ENCODE measurements around the gene DGCR8. TPM values are rescaled to one million over a fixed set of nuclear protein-coding genes. Genes with fewer than 3 reads are reported as not detected.

Gene DGCR8
- total RNA-seq, 1 donor from 2014 or later: 29.5 TPM

DNA sequence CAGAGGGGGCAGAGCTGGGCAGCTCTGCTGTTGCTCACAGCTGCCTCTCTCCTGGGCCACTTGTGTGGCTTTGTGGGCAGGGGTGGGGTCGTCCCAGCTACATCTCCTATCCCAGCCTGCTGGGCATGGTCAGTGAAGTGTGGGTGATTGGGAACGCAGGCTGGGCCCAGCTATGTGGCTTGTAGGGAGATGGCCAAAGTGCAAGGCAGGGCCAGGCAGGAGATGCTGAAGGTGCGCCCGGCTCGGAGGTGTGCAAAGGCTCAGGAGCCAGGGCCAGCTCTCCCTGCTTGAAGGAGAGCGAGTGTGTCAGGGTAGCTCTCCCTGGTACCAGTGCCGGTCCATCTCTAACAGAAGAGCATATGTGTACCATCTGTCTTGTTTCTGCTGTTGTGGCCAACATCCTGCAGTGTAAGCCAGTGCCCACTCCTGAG lies 27.4 kb downstream of the DGCR8 start:
- intact Hi-C loops (cut with DNase I): no loop called here
- H3K4me1 ChIP-seq: no peaks in the 10 kb centered on the region
- H3K4me3 ChIP-seq: no peak overlapping the region
- ATAC-seq (no peak), DNase-seq (peak; percentile 22)
- TF ChIP-seq CTCF (IDR thresholded peaks at IDR 0.05): no peak
- H3K36me3 ChIP-seq: peaks cover 93% of the 10 kb centered on the region
- no peak overlapping the region for H3K27ac ChIP-seq
- H3K27me3 ChIP-seq (ENCODE audit: low read depth): no peaks in the 10 kb centered on the region
- no peaks in the 10 kb centered on the region for H3K9me3 ChIP-seq

GRCh38 chr22:20107951-20108756 lies 28.1 kb downstream of the DGCR8 start:
- Histone ChIP-seq H3K4me3 (no peak overlapping the region), H3K9me3 (no peaks in the 10 kb centered on the region), H3K27ac (no peak overlapping the region), H3K36me3 (peaks cover 97% of the 10 kb centered on the region), H3K27me3 (ENCODE audit: low read depth) (no peaks in the 10 kb centered on the region), H3K4me1 (no peaks in the 10 kb centered on the region)
- DNase-seq (peak; percentile 38), ATAC-seq (no peak)
- TF ChIP-seq CTCF (IDR thresholded peaks at IDR 0.05): no peak
- intact Hi-C loops (cut with DNase I): no loop called here

GRCh38 chr22:20108757-20109230 lies 28.8 kb downstream of the DGCR8 start:
- TF ChIP-seq CTCF (IDR thresholded peaks at IDR 0.05): no peak
- no peaks in the 10 kb centered on the region for H3K4me1 ChIP-seq
- H3K27ac ChIP-seq: no peak overlapping the region
- H3K27me3 ChIP-seq (ENCODE audit: low read depth): no peaks in the 10 kb centered on the region
- no peaks in the 10 kb centered on the region for H3K9me3 ChIP-seq
- H3K36me3 ChIP-seq: peaks cover 97% of the 10 kb centered on the region
- H3K4me3 ChIP-seq: no peak overlapping the region
- ATAC-seq (no peak), DNase-seq (no peak)
- intact Hi-C loops (cut with DNase I): no loop called here

DNA sequence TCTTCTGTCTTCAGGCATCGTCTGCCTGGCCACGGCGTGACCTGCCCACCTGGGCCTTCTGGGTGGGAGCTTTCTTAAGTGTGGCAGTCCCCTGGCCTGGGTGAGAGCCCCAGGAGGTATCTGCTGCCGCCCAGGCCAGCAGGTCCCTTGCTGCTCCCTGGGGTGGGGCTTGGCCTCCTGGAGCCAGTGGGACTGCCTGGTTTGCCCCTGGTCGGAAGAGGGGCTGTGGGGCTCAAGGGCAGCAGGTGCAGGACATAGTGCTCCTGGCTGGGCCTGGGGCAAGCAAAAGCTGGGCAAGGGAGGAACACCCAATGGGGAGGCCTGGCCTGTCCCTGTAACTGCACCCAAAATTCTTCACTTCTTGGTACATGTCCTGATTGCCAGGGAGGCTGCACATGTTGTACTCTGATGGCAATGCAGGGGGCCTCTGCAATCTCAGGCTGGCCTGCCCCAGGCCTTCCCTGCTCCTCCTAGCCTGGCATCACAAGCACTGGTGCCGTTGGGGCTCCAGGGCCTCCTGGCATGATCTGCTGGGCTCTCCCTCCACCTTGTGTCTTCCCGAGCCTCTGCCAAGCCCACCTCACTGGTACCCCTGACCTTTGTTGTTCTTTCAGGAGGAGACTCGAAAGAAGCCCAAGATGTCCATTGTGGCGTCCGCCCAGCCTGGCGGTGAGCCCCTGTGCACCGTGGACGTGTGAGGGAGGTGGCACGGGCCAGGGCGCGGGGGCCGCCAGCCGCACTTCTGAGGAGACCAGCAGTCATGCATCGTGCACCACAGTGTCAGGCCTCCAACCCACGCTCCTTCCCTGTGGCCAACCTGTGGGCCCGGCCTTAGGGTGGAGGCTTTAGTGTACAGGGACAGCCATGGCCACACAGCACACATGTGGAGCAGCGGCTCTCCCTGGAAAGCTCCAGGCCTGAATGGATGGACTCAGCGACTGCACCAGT lies 29.6 kb downstream of the DGCR8 start:
- no peak for TF ChIP-seq CTCF (IDR thresholded peaks at IDR 0.05)
- H3K27ac ChIP-seq: no peak overlapping the region
- H3K4me1 ChIP-seq: no peaks in the 10 kb centered on the region
- peak; percentile 42 for DNase-seq
- no peaks in the 10 kb centered on the region for H3K27me3 ChIP-seq (ENCODE audit: low read depth)
- H3K4me3 ChIP-seq: no peak overlapping the region
- intact Hi-C loops (cut with DNase I): no loop called here
- peaks cover 100% of the 10 kb centered on the region for H3K36me3 ChIP-seq
- H3K9me3 ChIP-seq: no peaks in the 10 kb centered on the region
- no peak for ATAC-seq

- ATAC-seq: no peak
- Histone ChIP-seq H3K36me3 (peaks cover 100% of the 10 kb centered on the region), H3K27ac (no peak overlapping the region), H3K27me3 (ENCODE audit: low read depth) (no peaks in the 10 kb centered on the region), H3K9me3 (no peaks in the 10 kb centered on the region), H3K4me1 (peaks cover under 1% of the 10 kb centered on the region), H3K4me3 (no peak overlapping the region)
- no peak for TF ChIP-seq CTCF (IDR thresholded peaks at IDR 0.05)
- intact Hi-C loops (cut with DNase I): no loop called here
- DNase-seq: no peak
These were observed 30.4 kb downstream of the DGCR8 start for GRCh38 chr22:20110359-20110985.
